Calu3 (cell line): ENCODE results near the gene SERPINA12. TPM values are rescaled to one million over a fixed set of nuclear protein-coding genes. Genes with fewer than 3 reads are reported as not detected.
"Not testable (repeated sequence)": the region's sequence is repeated elsewhere in the genome, so short reads cannot be mapped to it uniquely, and the experiment has no call there.

Experiments
- BruUV-seq: library from RNA; stranded (reverse); fragments of 400-500 nt; replicated peaks from 2 replicates; lab custom pipeline; 2021; lab: Mats Ljungman, UMichigan
- CTCF ChIA-PET: fragments of 300-600 bp; sonication (Branson Sonifier 250); formaldehyde crosslinking; loops from one replicate; lab custom pipeline; 2022; ENCODE audit warnings: antibody characterized with exemption; lab: Charles Lee
- DNase-seq: peaks from one replicate; pipeline ENCODE4 v3.0.0; 2022
- H3K27ac Mint-ChIP-seq: one replicate; pipeline ENCODE4 v1.8.0; 2022; ENCODE audit warnings: mixed read lengths; ENCODE audit not compliant: unreplicated experiment
- H3K27me3 Mint-ChIP-seq: one replicate; pipeline ENCODE4 v1.8.0; 2022; ENCODE audit warnings: mixed read lengths; ENCODE audit not compliant: unreplicated experiment
- H3K36me3 Mint-ChIP-seq: one replicate; pipeline ENCODE4 v1.8.0; 2022; ENCODE audit warnings: mild to moderate bottlenecking, moderate library complexity, mixed read lengths; ENCODE audit not compliant: insufficient read depth, unreplicated experiment
- H3K4me1 Mint-ChIP-seq: one replicate; pipeline ENCODE4 v1.8.0; 2022; ENCODE audit warnings: mild to moderate bottlenecking, low read depth, mixed read lengths; ENCODE audit not compliant: unreplicated experiment
- H3K4me3 Mint-ChIP-seq: one replicate; pipeline ENCODE4 v1.8.0; 2022; ENCODE audit warnings: mild to moderate bottlenecking, low read depth, moderate library complexity, mixed read lengths; ENCODE audit not compliant: unreplicated experiment
- H3K9me3 Mint-ChIP-seq: one replicate; pipeline ENCODE4 v1.8.0; 2022; ENCODE audit warnings: low read depth, mixed read lengths; ENCODE audit not compliant: unreplicated experiment
- intact Hi-C: fragments of 100-400 bp; cut with micrococcal nuclease; formaldehyde crosslinking; loops from one replicate; pipeline ENCODE4 v1.10.0; 2022; ENCODE audit not compliant: unreplicated experiment
- total RNA-seq: library from RNA; stranded (reverse); gene quantifications from 2 replicates; pipeline ENCODE4 v1.2.3, GENCODE V29; 2022
- TF ChIP-seq, protein P1 (sequence below): fragments of 200-600 bp; IDR thresholded peaks from one replicate; pipeline ENCODE4 v1.8.0; 2022; ENCODE audit warnings: antibody characterized with exemption; ENCODE audit not compliant: unreplicated experiment

SERPINA12 gene
- total RNA-seq, 1 experiment from 2014 or later = not detected

DNA sequence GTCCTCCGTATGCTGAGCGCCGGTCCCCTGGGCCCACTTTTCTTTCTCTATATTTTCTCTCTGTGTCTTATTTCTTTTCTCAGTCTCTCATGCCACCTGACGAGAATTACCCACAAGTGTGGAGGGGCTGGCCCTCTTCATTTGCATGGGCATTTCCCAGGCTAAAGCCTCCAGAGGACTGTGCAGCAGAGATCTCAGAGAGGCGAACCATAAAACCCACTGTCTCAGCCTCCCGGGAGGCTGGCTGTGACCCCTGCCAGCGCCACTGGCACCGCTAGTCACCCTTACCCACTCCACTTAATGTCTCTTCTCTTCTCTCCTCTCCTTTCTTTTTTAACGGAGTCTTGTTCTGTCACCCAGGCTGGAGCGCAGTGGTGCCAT, 26.2 kb downstream of the SERPINA12 start:
- intact Hi-C loops = no loop called here
- no peak for DNase-seq
- TF ChIP-seq, protein P1, sequence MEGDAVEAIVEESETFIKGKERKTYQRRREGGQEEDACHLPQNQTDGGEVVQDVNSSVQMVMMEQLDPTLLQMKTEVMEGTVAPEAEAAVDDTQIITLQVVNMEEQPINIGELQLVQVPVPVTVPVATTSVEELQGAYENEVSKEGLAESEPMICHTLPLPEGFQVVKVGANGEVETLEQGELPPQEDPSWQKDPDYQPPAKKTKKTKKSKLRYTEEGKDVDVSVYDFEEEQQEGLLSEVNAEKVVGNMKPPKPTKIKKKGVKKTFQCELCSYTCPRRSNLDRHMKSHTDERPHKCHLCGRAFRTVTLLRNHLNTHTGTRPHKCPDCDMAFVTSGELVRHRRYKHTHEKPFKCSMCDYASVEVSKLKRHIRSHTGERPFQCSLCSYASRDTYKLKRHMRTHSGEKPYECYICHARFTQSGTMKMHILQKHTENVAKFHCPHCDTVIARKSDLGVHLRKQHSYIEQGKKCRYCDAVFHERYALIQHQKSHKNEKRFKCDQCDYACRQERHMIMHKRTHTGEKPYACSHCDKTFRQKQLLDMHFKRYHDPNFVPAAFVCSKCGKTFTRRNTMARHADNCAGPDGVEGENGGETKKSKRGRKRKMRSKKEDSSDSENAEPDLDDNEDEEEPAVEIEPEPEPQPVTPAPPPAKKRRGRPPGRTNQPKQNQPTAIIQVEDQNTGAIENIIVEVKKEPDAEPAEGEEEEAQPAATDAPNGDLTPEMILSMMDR = no peak
- Mint-ChIP-seq H3K4me3 (no peak overlapping the region), H3K4me1 (no peaks in the 10 kb centered on the region), H3K27me3 (no peaks in the 10 kb centered on the region), H3K9me3 (peaks cover 3% of the 10 kb centered on the region), H3K27ac (no peak overlapping the region), H3K36me3 (peaks cover 8% of the 10 kb centered on the region)
- CTCF ChIA-PET = no interaction called here
- no TSS peak for BruUV-seq

DNA sequence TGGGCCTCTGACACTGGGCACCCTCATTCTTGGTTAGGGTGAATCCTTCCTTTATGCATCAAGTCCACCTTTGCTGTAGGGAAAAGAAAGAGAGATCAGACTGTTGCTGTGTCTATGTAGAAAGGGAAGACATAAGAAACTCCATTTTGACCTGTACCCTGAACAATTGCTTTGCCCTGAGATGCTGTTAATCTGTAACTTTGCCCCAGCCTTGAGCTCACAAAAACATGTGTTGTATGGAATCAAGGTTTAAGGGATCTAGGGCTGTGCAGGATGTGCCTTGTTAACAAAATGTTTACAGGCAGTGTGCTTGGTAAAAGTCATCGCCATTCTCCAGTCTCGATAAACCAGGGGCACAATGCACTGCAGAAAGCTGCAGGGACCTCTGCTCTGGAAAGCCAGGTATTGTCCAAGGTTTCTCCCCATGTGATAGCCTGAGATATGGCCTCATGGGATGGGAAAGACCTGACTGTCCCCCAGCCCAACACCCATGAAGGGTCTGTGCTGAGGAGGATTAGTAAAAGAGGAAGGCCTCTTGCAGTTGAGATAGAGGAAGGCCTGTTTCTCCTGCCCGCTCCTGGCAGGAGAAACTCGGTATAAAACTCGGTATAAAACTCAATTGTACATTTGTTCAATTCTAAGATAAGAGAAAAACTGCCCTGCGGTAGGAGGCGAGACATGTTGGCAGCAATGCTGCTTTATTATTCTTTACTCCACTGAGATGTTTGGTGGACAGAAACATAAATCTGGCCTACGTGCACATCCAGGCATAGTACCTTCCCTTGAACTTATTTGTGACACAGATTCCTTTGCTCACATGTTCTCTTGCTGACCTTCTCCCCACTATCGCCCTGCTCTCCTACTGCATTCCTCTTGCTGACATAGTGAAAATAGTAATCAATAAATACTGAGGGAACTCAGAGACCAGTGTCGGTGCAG, 26.9 kb downstream of the SERPINA12 start:
- DNase-seq, H3K9me3 Mint-ChIP-seq, CTCF ChIA-PET, BruUV-seq, H3K36me3 Mint-ChIP-seq, H3K27me3 Mint-ChIP-seq, H3K27ac Mint-ChIP-seq, H3K4me3 Mint-ChIP-seq, intact Hi-C loops, H3K4me1 Mint-ChIP-seq: not testable (repeated sequence)

DNA sequence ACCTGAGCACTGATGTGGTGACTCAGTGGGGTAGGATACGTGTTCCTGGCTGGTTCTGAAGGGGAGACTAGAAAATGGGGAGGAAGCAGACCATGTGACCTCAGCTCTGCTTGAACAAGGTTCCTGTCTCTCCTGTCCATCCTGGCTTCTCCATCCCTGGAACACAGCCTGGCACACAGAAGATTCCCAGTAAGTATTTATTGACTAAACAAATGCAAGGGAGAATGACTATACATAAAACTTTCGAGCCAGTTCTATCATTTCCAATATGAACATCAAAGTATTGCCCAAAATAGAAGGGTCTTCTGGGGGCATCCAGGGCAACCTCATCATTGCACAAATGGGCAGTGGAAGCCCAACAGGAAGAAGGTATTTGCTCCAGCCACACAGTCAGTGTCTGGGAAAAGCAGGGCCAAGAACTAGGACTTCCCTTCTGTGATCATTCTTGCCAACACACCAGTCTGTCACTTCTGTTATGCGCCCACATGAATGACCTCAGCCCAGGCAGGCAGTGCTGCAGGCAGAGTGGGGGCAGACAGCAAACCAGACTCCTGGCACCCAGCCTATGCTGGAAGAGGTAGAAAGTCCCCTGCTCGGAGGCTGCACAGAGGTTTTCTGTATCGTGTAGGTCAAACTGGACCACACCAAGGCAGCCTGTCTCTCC, 27.7 kb downstream of the SERPINA12 start:
- DNase-seq = no peak
- CTCF ChIA-PET = no interaction called here
- H3K9me3 Mint-ChIP-seq = peaks cover 3% of the 10 kb centered on the region
- H3K27me3 Mint-ChIP-seq = no peaks in the 10 kb centered on the region
- H3K4me3 Mint-ChIP-seq = no peak overlapping the region
- H3K36me3 Mint-ChIP-seq = peaks cover 5% of the 10 kb centered on the region
- no peaks in the 10 kb centered on the region for H3K4me1 Mint-ChIP-seq
- BruUV-seq = no TSS peak
- no peak overlapping the region for H3K27ac Mint-ChIP-seq
- intact Hi-C loops = no loop called here
- TF ChIP-seq, protein P1 = no peak

DNA sequence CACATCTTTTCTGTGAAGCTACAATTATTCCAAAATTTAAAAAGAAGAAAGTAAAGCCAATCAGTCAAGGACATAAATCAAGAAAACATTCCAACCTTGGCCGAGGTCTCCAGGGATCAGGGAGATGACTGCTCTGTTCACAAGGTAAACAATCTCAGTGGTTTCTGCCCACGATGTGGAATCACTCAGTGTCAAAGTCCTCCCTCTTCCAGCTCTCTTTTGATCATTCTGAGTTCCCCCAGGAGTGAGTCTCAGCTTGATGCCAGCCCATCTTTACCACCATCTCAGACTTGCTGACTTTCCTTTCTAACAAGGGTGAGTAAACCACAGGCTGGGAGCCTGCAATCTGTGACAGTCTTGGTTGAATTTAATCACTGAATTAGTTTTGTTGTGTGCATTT, 28.5 kb downstream of the SERPINA12 start:
- H3K27ac Mint-ChIP-seq = no peak overlapping the region
- H3K27me3 Mint-ChIP-seq = no peaks in the 10 kb centered on the region
- BruUV-seq = no TSS peak
- intact Hi-C loops = no loop called here
- CTCF ChIA-PET = no interaction called here
- no peaks in the 10 kb centered on the region for H3K4me1 Mint-ChIP-seq
- peaks cover 3% of the 10 kb centered on the region for H3K9me3 Mint-ChIP-seq
- H3K4me3 Mint-ChIP-seq = no peak overlapping the region
- no peaks in the 10 kb centered on the region for H3K36me3 Mint-ChIP-seq
- TF ChIP-seq, protein P1 = no peak
- no peak for DNase-seq
